CD14-positive monocyte (primary cell): Measurements from ENCODE around the gene TRAPPC8. TPM values are rescaled to one million over a fixed set of nuclear protein-coding genes. Genes with fewer than 3 reads are reported as not detected.

Experiments
- DNase-seq, 3 donors: peaks; one replicate each; pipeline ENCODE4 v3.0.0-alpha.2; 2011 to 2022
- H2AFZ ChIP-seq: 2 replicates; pipeline ENCODE4 v1.6.0; 2012; ENCODE audit warnings: mild to moderate bottlenecking, low read depth, low read length, inconsistent platforms; ENCODE audit not compliant: insufficient read depth, poor library complexity, severe bottlenecking
- H3K27ac ChIP-seq, 2 donors: 1 replicate in 1 of 2; 2 replicates in 1 of 2; pipeline ENCODE4 v1.5.1; 2012 to 2013; ENCODE audit warnings: low read length in 2 of 2, control low read depth in 1 of 2, inconsistent platforms in 1 of 2, low read depth in 1 of 2, mild to moderate bottlenecking in 1 of 2
- H3K27me3 ChIP-seq, 2 donors: one replicate each; pipeline versions ENCODE4 v1.6.0 to v1.6.1; 2011 to 2013; ENCODE audit warnings: low read length in 2 of 2; ENCODE audit not compliant: control insufficient read depth in 2 of 2, insufficient read depth in 2 of 2
- H3K36me3 ChIP-seq, 2 donors: replicated peaks in 1 of 2; 1 replicate in 1 of 2; 2 replicates in 1 of 2; pipeline versions ENCODE4 v1.5.1 to v1.6.1; 2012 to 2013; ENCODE audit warnings: low read length in 2 of 2, control low read depth in 1 of 2, inconsistent platforms in 1 of 2, mild to moderate bottlenecking in 1 of 2; ENCODE audit not compliant: insufficient read depth in 2 of 2, control insufficient read depth in 1 of 2
- H3K4me1 ChIP-seq, 2 donors: 1 replicate in 1 of 2; 2 replicates in 1 of 2; pipeline versions ENCODE4 v1.5.1 to v1.6.1; 2012 to 2013; ENCODE audit warnings: low read length in 2 of 2, control low read depth in 1 of 2, inconsistent platforms in 1 of 2, mild to moderate bottlenecking in 1 of 2, moderate library complexity in 1 of 2; ENCODE audit not compliant: insufficient read depth in 2 of 2, control insufficient read depth in 1 of 2
- H3K4me2 ChIP-seq: replicated peaks from 2 replicates; pipeline ENCODE3; 2012; ENCODE audit warnings: low read length, moderate library complexity, mild to moderate bottlenecking; ENCODE audit not compliant: poor library complexity, severe bottlenecking; ENCODE audit errors: extremely low read depth
- H3K4me3 ChIP-seq, 3 experiments: fragments of 200-600 bp in 1 of 3; sonication (generic) in 1 of 3; replicated peaks in 1 of 3; 1 replicate in 2 of 3; 2 replicates in 1 of 3; pipeline ENCODE4 v1.5.1; 2011 to 2013; ENCODE audit warnings: low read length in 3 of 3, mild to moderate bottlenecking in 3 of 3, control low read depth in 2 of 3, low read depth in 2 of 3, inconsistent platforms in 1 of 3, moderate library complexity in 1 of 3
- H3K79me2 ChIP-seq: 2 replicates; pipeline ENCODE4 v1.6.0; 2012; ENCODE audit warnings: mild to moderate bottlenecking, control low read depth, inconsistent platforms, low read length, moderate library complexity; ENCODE audit not compliant: insufficient read depth
- H3K9ac ChIP-seq: 2 replicates; pipeline ENCODE4 v1.6.0; 2017; ENCODE audit warnings: low read length, mild to moderate bottlenecking; ENCODE audit not compliant: insufficient read depth, poor library complexity, severe bottlenecking
- H3K9me3 ChIP-seq, 2 donors: replicated peaks in 1 of 2; 1 replicate in 1 of 2; 2 replicates in 1 of 2; pipeline versions ENCODE4 v1.5.1 to v1.6.1; 2012 to 2013; ENCODE audit warnings: low read length in 2 of 2, control low read depth in 1 of 2; ENCODE audit not compliant: control insufficient read depth in 1 of 2, insufficient read depth in 1 of 2
- H4K20me1 ChIP-seq: 2 replicates; pipeline ENCODE4 v1.6.0; 2012; ENCODE audit warnings: mild to moderate bottlenecking, low read length, control low read depth, moderate library complexity; ENCODE audit not compliant: insufficient read depth
- H3K27ac Mint-ChIP-seq, 7 donors: one replicate each; pipeline ENCODE4 v1.8.0; 2020; ENCODE audit warnings: mild to moderate bottlenecking in 7 of 7, mixed read lengths in 7 of 7, moderate library complexity in 6 of 7, inconsistent platforms in 2 of 7
- H3K27me3 Mint-ChIP-seq, 3 donors: one replicate each; pipeline ENCODE4 v1.8.0; 2021 to 2022; ENCODE audit warnings: low read depth in 3 of 3, mild to moderate bottlenecking in 3 of 3, mixed read lengths in 3 of 3, moderate library complexity in 3 of 3, inconsistent platforms in 1 of 3
- H3K36me3 Mint-ChIP-seq, 2 donors: one replicate each; pipeline ENCODE4 v1.8.0; 2020; ENCODE audit warnings: mixed read lengths in 2 of 2, inconsistent platforms in 1 of 2, mild to moderate bottlenecking in 1 of 2
- H3K4me1 Mint-ChIP-seq: one replicate; pipeline ENCODE4 v1.8.0; 2020; ENCODE audit warnings: mild to moderate bottlenecking, mixed read lengths
- H3K4me3 Mint-ChIP-seq, 2 donors: one replicate each; pipeline ENCODE4 v1.8.0; 2020; ENCODE audit warnings: mild to moderate bottlenecking in 2 of 2, mixed read lengths in 2 of 2, moderate library complexity in 1 of 2
- H3K9me3 Mint-ChIP-seq, 7 donors: one replicate each; pipeline ENCODE4 v1.8.0; 2020 to 2022; ENCODE audit warnings: mixed read lengths in 7 of 7, mild to moderate bottlenecking in 6 of 7, moderate library complexity in 6 of 7, inconsistent platforms in 2 of 7
- WGBS: methylation state at CpG from one replicate; pipeline ENCODE4 v1.1.5; 2013; ENCODE audit warnings: missing lambda C conversion rate; ENCODE audit not compliant: insufficient coverage; 5-methylcytosine and 5-hydroxymethylcytosine counted together
- intact Hi-C, 2 donors: fragments of 100-400 bp; cut with micrococcal nuclease; formaldehyde crosslinking; loops; one replicate each; pipeline versions ENCODE4 v1.15.0 to v1.15.1; 2023
- polyA plus RNA-seq, 3 donors: library from polyadenylated mRNA; depleted of rRNA in 1 of 3; unstranded in 2 of 3; stranded (reverse) in 1 of 3; fragments of 300-500 nt in 2 of 3; fragments of >200 nt in 1 of 3; fragmentation: Illumina TruSeq in 2 of 3; gene quantifications; 1 replicate in 2 of 3; 2 replicates in 1 of 3; pipeline ENCODE4 v1.2.3, GENCODE V29; 2012 to 2021
- TF ChIP-seq, protein P1 (sequence below): fragments of 200-600 bp; IDR thresholded peaks from one replicate; pipeline ENCODE4 v1.8.0; 2022; ENCODE audit warnings: antibody characterized with exemption, mild to moderate bottlenecking

The TRAPPC8 gene
- polyA plus RNA-seq, 3 donors = 16.2 to 52.7 (median 22.1) TPM

DNA sequence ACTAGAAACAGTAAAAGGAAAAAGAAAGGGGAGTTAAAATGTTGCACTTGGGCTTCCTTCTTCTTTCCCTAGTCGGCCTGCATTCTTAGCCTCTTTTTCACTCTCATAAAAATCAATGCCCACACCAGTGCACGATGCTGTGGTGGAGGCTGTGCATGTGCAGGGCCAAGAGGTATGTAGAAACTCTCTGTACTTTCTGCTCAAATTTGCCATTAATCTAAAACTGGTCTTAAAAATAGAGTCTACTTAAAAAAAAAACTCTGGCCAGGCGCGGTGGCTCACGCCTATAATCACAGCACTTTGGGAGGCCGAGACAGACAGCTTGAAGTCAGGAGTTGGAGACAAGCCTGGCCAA lies 11.1 kb downstream of the TRAPPC8 start:
- peaks cover 0 to 2% (median 0%) of the 10 kb centered on the region in 7 donors for H3K9me3 Mint-ChIP-seq
- H3K4me3 Mint-ChIP-seq = no peak overlapping the region
- peak overlapping the region in 2 of 7 donors; percentile 30 to 50 for H3K27ac Mint-ChIP-seq
- H3K27me3 Mint-ChIP-seq = no peaks in the 10 kb centered on the region
- intact Hi-C loops = no loop called here
- H3K79me2 ChIP-seq = peaks cover 89% of the 10 kb centered on the region
- no peak overlapping the region for H3K9ac ChIP-seq
- peak overlapping the region in 1 of 2 donors; percentile 54 for H3K27ac ChIP-seq
- peaks cover 0 to 4% of the 10 kb centered on the region in 2 donors for H3K4me1 ChIP-seq
- peaks cover 42 to 67% of the 10 kb centered on the region in 2 donors for H3K36me3 ChIP-seq
- no peak overlapping the region for H3K4me3 ChIP-seq
- no peaks in the 10 kb centered on the region for H3K9me3 ChIP-seq
- peaks cover 89% of the 10 kb centered on the region for H4K20me1 ChIP-seq
- H2AFZ ChIP-seq = no peak overlapping the region
- no peak overlapping the region for H3K4me2 ChIP-seq
- DNase-seq = no peak
- H3K36me3 Mint-ChIP-seq = peaks cover 20 to 68% of the 10 kb centered on the region in 2 donors
- H3K4me1 Mint-ChIP-seq = peaks cover 7% of the 10 kb centered on the region
- no peaks in the 10 kb centered on the region for H3K27me3 ChIP-seq
- TF ChIP-seq, protein P1, sequence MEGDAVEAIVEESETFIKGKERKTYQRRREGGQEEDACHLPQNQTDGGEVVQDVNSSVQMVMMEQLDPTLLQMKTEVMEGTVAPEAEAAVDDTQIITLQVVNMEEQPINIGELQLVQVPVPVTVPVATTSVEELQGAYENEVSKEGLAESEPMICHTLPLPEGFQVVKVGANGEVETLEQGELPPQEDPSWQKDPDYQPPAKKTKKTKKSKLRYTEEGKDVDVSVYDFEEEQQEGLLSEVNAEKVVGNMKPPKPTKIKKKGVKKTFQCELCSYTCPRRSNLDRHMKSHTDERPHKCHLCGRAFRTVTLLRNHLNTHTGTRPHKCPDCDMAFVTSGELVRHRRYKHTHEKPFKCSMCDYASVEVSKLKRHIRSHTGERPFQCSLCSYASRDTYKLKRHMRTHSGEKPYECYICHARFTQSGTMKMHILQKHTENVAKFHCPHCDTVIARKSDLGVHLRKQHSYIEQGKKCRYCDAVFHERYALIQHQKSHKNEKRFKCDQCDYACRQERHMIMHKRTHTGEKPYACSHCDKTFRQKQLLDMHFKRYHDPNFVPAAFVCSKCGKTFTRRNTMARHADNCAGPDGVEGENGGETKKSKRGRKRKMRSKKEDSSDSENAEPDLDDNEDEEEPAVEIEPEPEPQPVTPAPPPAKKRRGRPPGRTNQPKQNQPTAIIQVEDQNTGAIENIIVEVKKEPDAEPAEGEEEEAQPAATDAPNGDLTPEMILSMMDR = no peak
- no CpG with 5 or more reads among the region's 6 CpGs for WGBS

GRCh38 chr18:31931163-31931885 lies 11.6 kb downstream of the TRAPPC8 start:
- WGBS = no CpG with 5 or more reads among the region's 6 CpGs
- Mint-ChIP-seq H3K27me3 (no peaks in the 10 kb centered on the region), H3K9me3 (peaks cover 0 to 2% (median 0%) of the 10 kb centered on the region in 7 donors), H3K4me3 (no peak overlapping the region), H3K36me3 (peaks cover 26 to 70% of the 10 kb centered on the region in 2 donors), H3K4me1 (peaks cover 7% of the 10 kb centered on the region), H3K27ac (peak overlapping the region in 2 of 7 donors; percentile 2 to 30)
- H3K9me3 ChIP-seq = no peaks in the 10 kb centered on the region
- TF ChIP-seq, protein P1 = no peak
- peak overlapping the region in 1 of 2 donors; percentile 54 for H3K27ac ChIP-seq
- H3K4me3 ChIP-seq = no peak overlapping the region
- intact Hi-C loops = no loop called here
- no peak for DNase-seq
- peaks cover 0 to 4% of the 10 kb centered on the region in 2 donors for H3K4me1 ChIP-seq
- peaks cover 48 to 68% of the 10 kb centered on the region in 2 donors for H3K36me3 ChIP-seq
- H3K4me2 ChIP-seq = no peak overlapping the region
- H3K27me3 ChIP-seq = no peaks in the 10 kb centered on the region
- H3K9ac ChIP-seq = no peak overlapping the region
- H4K20me1 ChIP-seq = peaks cover 90% of the 10 kb centered on the region
- no peak overlapping the region for H2AFZ ChIP-seq
- H3K79me2 ChIP-seq = peaks cover 89% of the 10 kb centered on the region
